Neural progenitor cell (in vitro differentiated cells): ENCODE data around the gene CEP63. TPM values are rescaled to one million over a fixed set of nuclear protein-coding genes. Genes with fewer than 3 reads are reported as not detected.

ENCODE experiments used
- DNase-seq: peaks from one replicate; pipeline ENCODE4 v3.0.0-alpha.2; 2016; ENCODE audit warnings: low spot score
- H2AFZ ChIP-seq: fragments of 200-600 bp; sonication (generic); replicated peaks from 2 replicates; pipeline ENCODE4 v1.6.1; 2016; ENCODE audit warnings: antibody characterized with exemption
- H3F3A ChIP-seq: fragments of 200-600 bp; sonication (generic); 2 replicates; pipeline ENCODE4 v1.6.1; 2016; ENCODE audit warnings: antibody characterized with exemption, low read depth
- H3K27ac ChIP-seq: fragments of 200-600 bp; sonication (generic); 2 replicates; pipeline ENCODE4 v1.5.1; 2016; ENCODE audit warnings: mild to moderate bottlenecking
- H3K27me3 ChIP-seq: fragments of 200-600 bp; sonication (generic); 2 replicates; pipeline ENCODE4 v1.6.1; 2016; ENCODE audit warnings: mild to moderate bottlenecking, moderate library complexity
- H3K36me3 ChIP-seq: fragments of 200-600 bp; sonication (generic); 2 replicates; pipeline ENCODE4 v1.5.1; 2016
- H3K4me1 ChIP-seq: fragments of 200-600 bp; sonication (generic); 2 replicates; pipeline ENCODE4 v1.6.1; 2016; ENCODE audit warnings: mixed run types
- H3K4me2 ChIP-seq: fragments of 200-600 bp; sonication (generic); 2 replicates; pipeline ENCODE4 v1.6.1; 2016
- H3K4me3 ChIP-seq: fragments of 200-600 bp; sonication (generic); 2 replicates; pipeline ENCODE4 v1.5.1; 2016
- H3K79me2 ChIP-seq: fragments of 200-600 bp; sonication (generic); 2 replicates; pipeline ENCODE4 v1.6.1; 2016; ENCODE audit warnings: low read depth
- H3K9ac ChIP-seq: fragments of 200-600 bp; sonication (generic); 2 replicates; pipeline ENCODE4 v1.6.1; 2016
- H3K9me3 ChIP-seq: fragments of 200-600 bp; sonication (generic); 2 replicates; pipeline ENCODE4 v1.5.1; 2016; ENCODE audit warnings: low read depth
- H4K20me1 ChIP-seq: fragments of 200-600 bp; sonication (generic); 2 replicates; pipeline ENCODE4 v1.6.1; 2016; ENCODE audit warnings: low read depth
- H3K27ac Mint-ChIP-seq: 3 replicates; pipeline ENCODE4 v1.8.0; 2021; ENCODE audit warnings: mixed read lengths
- H3K27me3 Mint-ChIP-seq: 2 replicates; pipeline ENCODE4 v1.8.0; 2022; ENCODE audit warnings: low read depth, mild to moderate bottlenecking, inconsistent platforms, moderate library complexity, mixed read lengths; ENCODE audit not compliant: insufficient read depth
- H3K36me3 Mint-ChIP-seq: 3 replicates; pipeline ENCODE4 v1.8.0; 2021; ENCODE audit warnings: mixed read lengths
- H3K4me1 Mint-ChIP-seq: 3 replicates; pipeline ENCODE4 v1.8.0; 2021; ENCODE audit warnings: mixed read lengths
- H3K4me3 Mint-ChIP-seq: 3 replicates; pipeline ENCODE4 v1.8.0; 2021; ENCODE audit warnings: mild to moderate bottlenecking, moderate library complexity, mixed read lengths
- H3K9me3 Mint-ChIP-seq: 3 replicates; pipeline ENCODE4 v1.8.0; 2020; ENCODE audit warnings: mixed read lengths
- CTCF ChIP-seq: fragments of 200-600 bp; sonication (generic); IDR thresholded peaks from 2 replicates; pipeline ENCODE4 v1.5.1; 2017; ENCODE audit warnings: antibody characterized with exemption, mild to moderate bottlenecking
- EZH2 ChIP-seq: fragments of 200-600 bp; sonication (generic); IDR thresholded peaks from 2 replicates; pipeline ENCODE4 v1.6.1; 2017; ENCODE audit warnings: antibody characterized with exemption, mild to moderate bottlenecking, moderate library complexity
- EZH2phosphoT487 ChIP-seq: fragments of 200-600 bp; sonication (generic); IDR thresholded peaks from 2 replicates; pipeline ENCODE4 v1.6.1; 2017; ENCODE audit warnings: antibody characterized with exemption
- total RNA-seq: library from RNA; depleted of rRNA; stranded (reverse); fragments of >200 nt; gene quantifications from 2 replicates; pipeline ENCODE4 v1.2.3, GENCODE V29; 2015; ENCODE audit warnings: low replicate concordance

Gene CEP63
- total RNA-seq, 1 donor from 2014 or later, result 36.2 TPM

GRCh38 chr3:134606033-134607025, 120.5 kb downstream of the CEP63 start:
- Histone ChIP-seq H3K79me2 (no peaks in the 10 kb centered on the region), H3F3A (peaks cover 7% of the 10 kb centered on the region), H3K36me3 (no peaks in the 10 kb centered on the region), H3K9me3 (no peaks in the 10 kb centered on the region), H3K27me3 (no peaks in the 10 kb centered on the region), H3K9ac (no peak overlapping the region), H3K4me1 (peaks cover 16% of the 10 kb centered on the region), H2AFZ (no peak overlapping the region), H3K27ac (no peak overlapping the region), H4K20me1 (no peaks in the 10 kb centered on the region), H3K4me2 (no peak overlapping the region), H3K4me3 (no peak overlapping the region)
- Mint-ChIP-seq H3K4me3 (no peak overlapping the region), H3K27ac (peak overlapping the region; percentile 30), H3K27me3 (peaks cover 5% of the 10 kb centered on the region), H3K9me3 (no peaks in the 10 kb centered on the region), H3K4me1 (peaks cover 36% of the 10 kb centered on the region), H3K36me3 (no peaks in the 10 kb centered on the region)
- DNase-seq, result no peak
- TF ChIP-seq EZH2phosphoT487 (no peak), EZH2 (no peak), CTCF (no peak)

- Mint-ChIP-seq H3K4me3 (no peak overlapping the region), H3K27ac (no peak overlapping the region), H3K27me3 (peaks cover 7% of the 10 kb centered on the region), H3K4me1 (peaks cover 30% of the 10 kb centered on the region), H3K9me3 (no peaks in the 10 kb centered on the region), H3K36me3 (no peaks in the 10 kb centered on the region)
- H3F3A ChIP-seq, result peaks cover 5% of the 10 kb centered on the region
- no peak overlapping the region for H2AFZ ChIP-seq
- H3K27ac ChIP-seq, result no peak overlapping the region
- H3K27me3 ChIP-seq, result no peaks in the 10 kb centered on the region
- DNase-seq, result no peak
- no peak overlapping the region for H3K9ac ChIP-seq
- H4K20me1 ChIP-seq, result no peaks in the 10 kb centered on the region
- no peak overlapping the region for H3K4me3 ChIP-seq
- TF ChIP-seq CTCF, result no peak
- no peak for TF ChIP-seq EZH2
- TF ChIP-seq EZH2phosphoT487, result no peak
- H3K9me3 ChIP-seq, result no peaks in the 10 kb centered on the region
- H3K4me1 ChIP-seq, result peaks cover 6% of the 10 kb centered on the region
- no peak overlapping the region for H3K4me2 ChIP-seq
- H3K79me2 ChIP-seq, result no peaks in the 10 kb centered on the region
- H3K36me3 ChIP-seq, result no peaks in the 10 kb centered on the region
Observed at GRCh38 chr3:134607054-134608022, 121.5 kb downstream of the CEP63 start.

GRCh38 chr3:134608023-134608770, 122.3 kb downstream of the CEP63 start:
- H3K4me1 Mint-ChIP-seq, result peaks cover 28% of the 10 kb centered on the region

More at GRCh38 chr3:134608023-134608770, 122.3 kb downstream of the CEP63 start:
- Histone ChIP-seq H3K4me2 (no peak overlapping the region), H3K36me3 (no peaks in the 10 kb centered on the region), H3K9me3 (no peaks in the 10 kb centered on the region), H3K9ac (no peak overlapping the region), H3K4me1 (no peaks in the 10 kb centered on the region), H3K4me3 (no peak overlapping the region), H3K27me3 (no peaks in the 10 kb centered on the region), H3K27ac (no peak overlapping the region), H4K20me1 (no peaks in the 10 kb centered on the region), H3F3A (no peaks in the 10 kb centered on the region), H3K79me2 (no peaks in the 10 kb centered on the region), H2AFZ (no peak overlapping the region)
- Mint-ChIP-seq H3K9me3 (no peaks in the 10 kb centered on the region), H3K27ac (no peak overlapping the region), H3K36me3 (no peaks in the 10 kb centered on the region), H3K27me3 (peaks cover 7% of the 10 kb centered on the region), H3K4me3 (no peak overlapping the region)
- no peak for DNase-seq
- TF ChIP-seq EZH2phosphoT487, result no peak
- TF ChIP-seq EZH2, result no peak
- no peak for TF ChIP-seq CTCF
